GM18517 (cell line): Measurements from ENCODE around the gene MLF2.
A peak's percentile ranks its signal among the peaks of the same experiment; 100 is the strongest.
"Not testable (repeated sequence)": the region's sequence is repeated elsewhere in the genome, so short reads cannot be mapped to it uniquely, and the experiment has no call there.

Source experiments
- ATAC-seq: cut with Tn5 transposase; IDR thresholded peaks from one replicate; pipeline ENCODE4 v1.9.1; 2021; ENCODE audit warnings: mild to moderate bottlenecking, moderate library complexity; ENCODE audit not compliant: unreplicated experiment

Gene MLF2

GRCh38 chr12:6765634-6766581 is 13.0 kb upstream of the MLF2 start, which contains the start of gene PTMS:
Gene PTMS (plus strand): TSS chr12:6766363. CDS start chr12:6766706, 343 bp downstream.
- no peak for ATAC-seq

DNA sequence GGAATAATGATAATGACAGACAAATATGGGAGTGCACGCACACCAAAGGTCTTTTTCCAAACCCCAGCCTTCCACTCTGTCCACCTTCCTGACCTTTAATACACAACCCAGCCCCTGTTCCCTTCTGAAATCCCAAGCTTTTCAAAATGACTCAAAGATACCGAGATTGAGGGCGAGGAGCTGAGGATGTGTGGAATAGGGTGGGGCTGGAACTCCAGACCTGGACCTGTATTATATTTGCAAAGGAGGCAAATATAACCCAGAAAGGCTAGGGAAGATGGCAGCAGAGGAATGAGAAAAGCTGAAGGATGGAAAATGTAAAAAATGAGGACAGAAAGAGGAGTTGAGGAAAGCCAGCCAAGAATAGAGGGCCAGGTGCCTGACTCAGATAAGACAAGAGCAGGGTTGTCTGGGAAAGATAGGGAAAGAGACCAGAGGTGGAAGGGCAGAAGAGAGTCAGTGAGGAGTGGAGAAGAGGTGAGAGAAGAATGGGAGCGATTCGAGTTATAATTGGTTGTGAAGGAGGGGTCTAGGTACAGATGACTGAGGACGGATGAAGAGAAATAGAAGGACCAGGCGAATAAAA is 12.2 kb upstream of the MLF2 start:
- ATAC-seq = no peak

GRCh38 chr12:6764011-6764828 is 11.3 kb upstream of the MLF2 start:
- peak; percentile 86 for ATAC-seq

- ATAC-seq = no peak
Measured at GRCh38 chr12:6763380-6763779, 10.4 kb upstream of the MLF2 start.

GRCh38 chr12:6759741-6760140 is 6.8 kb upstream of the MLF2 start:
- no peak for ATAC-seq

DNA sequence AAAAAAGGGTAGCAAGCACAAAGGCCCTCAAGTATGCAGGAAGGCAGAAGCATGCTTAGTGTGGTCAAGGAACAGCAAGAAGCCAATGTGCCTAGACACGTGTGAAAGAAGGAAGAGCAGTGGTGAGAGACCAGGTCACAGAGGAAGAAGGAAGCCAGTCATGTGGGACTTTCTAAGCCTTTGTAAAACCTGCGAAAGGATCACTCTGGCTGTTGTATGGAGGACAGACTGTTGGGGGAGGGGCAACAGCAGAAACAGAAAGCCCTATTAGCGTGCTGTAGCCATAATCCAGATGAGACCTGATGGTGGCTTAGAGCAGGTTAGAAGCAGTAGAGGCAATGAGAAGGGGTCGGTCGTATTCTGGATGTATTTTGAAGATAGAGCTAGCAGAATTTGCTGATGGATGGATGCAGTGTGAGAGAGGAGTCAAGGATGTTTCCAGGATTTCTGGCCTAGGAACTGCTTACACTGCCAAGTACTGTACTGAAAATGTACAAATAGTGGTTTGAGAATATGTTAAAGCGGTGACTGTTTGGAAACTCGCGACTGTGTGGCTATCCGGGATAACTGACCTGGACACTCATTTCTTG is 5.7 kb upstream of the MLF2 start:
- ATAC-seq = no peak

DNA sequence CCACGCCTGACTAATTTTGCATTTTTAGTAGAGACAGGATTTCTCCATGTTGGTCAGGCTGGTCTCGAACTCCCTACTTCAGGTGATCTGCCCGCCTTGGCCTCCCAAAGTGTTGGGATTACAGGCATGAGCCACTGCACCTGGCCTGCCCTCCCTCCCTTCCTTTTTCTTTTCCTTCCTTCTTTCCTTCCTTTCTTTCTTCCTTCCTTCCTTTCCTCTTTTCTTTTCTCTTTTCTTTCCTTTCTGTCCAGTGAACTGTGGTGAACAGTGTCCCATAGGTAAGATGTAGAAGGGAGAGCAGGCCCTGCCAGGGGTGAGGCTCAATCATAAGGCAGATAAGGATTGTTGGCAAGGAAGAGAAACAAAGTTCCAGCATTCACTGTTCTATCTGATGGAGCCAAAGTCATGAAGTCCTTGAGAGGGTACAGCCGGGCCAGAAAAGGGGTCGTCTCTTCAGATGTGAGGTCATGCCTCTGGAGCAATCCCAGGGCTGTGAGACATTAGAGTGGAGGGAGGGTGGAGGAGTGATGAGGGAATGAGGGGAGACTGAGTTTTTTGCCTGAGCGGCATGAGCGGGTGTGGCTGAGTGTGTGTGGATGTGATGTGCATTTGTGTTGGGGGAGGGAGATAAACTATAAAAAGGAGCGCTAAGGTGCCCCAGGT is 4.2 kb upstream of the MLF2 start:
- no peak for ATAC-seq

DNA sequence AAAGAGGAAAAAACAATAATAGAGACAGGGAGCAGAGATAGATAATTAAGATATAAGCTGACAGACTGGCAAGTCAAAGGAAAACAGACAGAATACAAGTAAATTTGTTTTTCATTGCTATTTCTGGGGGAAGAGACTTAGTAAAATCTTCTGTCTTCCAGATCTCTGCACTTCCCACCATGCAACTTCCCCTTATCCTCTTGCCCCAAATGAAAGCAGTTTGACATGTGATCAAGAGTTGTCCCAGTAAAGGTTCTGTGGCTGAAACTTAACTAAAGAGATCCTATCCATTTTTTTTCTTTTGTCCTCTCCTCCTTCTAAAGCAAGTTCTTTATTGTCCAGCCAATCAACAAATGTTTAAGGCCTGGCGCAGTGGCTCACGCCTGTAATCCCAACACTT is 1.5 kb upstream of the MLF2 start:
- no peak for ATAC-seq

- ATAC-seq = no peak
Measured at GRCh38 chr12:6753772-6754356, 923 bp upstream of the MLF2 start.

GRCh38 chr12:6752167-6752920 is 597 bp downstream of the MLF2 start:
- ATAC-seq = no peak

DNA sequence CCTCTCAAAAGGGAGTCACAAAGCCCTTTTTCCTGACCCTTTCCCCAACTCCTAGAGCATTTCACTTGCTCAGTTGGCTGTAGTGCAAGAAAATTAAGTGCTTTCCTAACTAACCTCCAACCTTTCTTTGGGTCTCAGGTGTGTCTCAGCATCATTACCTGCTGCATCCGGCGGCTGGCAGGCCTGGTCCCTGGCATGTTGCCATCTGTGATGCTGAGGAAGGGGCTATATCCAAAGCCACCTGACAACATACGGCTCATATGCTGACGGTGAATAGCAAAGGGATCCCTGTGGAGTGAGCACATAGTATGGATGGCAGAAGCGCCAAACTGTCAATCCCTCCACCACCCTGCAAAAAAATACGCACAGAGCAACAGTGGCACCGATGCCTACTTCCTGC is 1.2 kb downstream of the MLF2 start:
- ATAC-seq = no peak

GRCh38 chr12:6750506-6750905 is 2.4 kb downstream of the MLF2 start:
- no peak for ATAC-seq

DNA sequence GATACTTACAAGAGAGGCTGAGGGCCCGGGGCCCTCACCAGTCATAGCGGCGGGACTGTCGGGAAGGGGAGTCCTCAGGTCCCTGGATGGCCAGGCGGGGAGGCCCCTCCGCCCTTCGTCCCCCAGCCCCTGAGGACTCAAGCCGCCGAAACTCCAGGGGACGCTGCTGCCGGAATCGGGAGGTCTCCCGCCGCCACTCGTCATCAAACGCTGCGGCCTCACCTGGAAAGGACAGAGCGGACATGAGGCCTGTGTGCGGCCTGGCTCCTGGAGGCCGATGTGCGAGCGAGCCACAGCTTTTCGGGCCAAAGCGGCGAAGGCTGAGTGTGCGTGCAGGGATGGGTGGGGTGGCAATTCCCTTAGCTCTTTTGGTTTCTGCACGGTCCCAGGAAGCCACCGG is 4.2 kb downstream of the MLF2 start:
- ATAC-seq = no peak

- no peak for ATAC-seq
Measured at GRCh38 chr12:6747216-6747615, 5.7 kb downstream of the MLF2 start.

GRCh38 chr12:6745741-6746525 is 7.0 kb downstream of the MLF2 start:
- no peak for ATAC-seq

GRCh38 chr12:6743300-6743699 is 9.6 kb downstream of the MLF2 start:
- not testable (repeated sequence) for ATAC-seq

DNA sequence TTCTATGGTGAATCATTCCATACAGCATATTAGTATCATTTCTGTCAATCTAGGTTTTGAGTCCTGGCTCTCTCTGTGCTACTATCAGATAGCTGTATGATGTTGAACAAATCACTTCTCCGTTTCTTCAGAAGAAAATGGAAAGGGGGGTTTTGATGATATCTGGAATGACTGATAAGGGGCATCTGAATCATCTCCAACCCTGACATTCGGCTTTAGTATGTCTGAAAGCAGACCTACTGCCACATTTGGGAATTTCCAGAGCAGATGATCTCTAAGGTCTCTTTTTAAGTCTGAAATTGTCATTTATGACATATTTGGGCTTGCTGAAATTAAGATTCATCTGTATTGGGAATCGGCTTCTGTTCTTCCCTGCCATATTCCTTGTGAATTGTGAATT is 10.1 kb downstream of the MLF2 start:
- ATAC-seq = no peak

DNA sequence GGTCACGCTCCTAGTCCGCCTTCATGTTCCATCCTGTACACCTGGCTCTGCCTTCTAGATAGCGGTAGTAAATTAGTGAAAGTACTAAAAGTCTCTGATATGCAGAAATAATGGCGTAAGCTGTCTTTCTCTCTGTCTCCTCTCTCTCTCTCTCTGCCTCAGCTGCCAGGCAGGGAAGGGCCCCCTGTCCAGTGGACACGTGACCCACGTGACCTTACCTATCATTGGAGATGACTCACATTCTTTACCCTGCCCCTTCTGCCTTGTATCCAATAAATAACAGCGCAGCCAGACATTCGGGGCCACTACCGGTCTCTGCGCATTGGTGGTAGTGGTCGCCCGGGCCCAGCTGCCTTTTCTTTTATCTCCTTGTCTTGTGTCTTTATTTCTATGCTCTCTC is 10.9 kb downstream of the MLF2 start:
- ATAC-seq = not testable (repeated sequence)

DNA sequence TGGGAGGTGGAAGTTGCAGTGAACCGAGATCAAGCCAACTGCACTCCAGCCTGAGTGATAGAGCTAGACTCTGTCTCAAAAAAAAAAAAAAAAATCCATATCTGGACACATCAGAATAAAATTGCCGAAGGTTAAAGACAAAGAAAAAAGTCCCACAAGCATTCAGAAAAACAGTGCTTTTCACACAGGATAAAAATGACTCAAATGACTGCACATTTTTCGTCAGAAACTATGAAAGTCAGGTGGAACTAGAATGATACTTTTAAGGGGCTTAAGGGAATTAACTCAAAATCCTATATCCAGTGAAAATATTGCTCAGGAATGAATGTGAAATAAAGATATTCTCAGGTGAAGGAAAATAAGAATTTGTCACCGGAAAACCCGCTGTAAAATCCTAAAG is 16.2 kb downstream of the MLF2 start:
- ATAC-seq = no peak
